ENCODE results near the gene TTC39A.

The TTC39A gene

GRCh38 chr1:51330331-51331201, at the start of gene TTC39A:
Gene TTC39A, minus strand, starts transcription at chr1:51330562. Its CDS starts 85 bp downstream, at chr1:51330477.
- DNase-seq (ENCODE audit: low read depth) = no peak

- no peak for DNase-seq (ENCODE audit: low read depth)
Measured at GRCh38 chr1:51378871-51379270, 48.5 kb upstream of the TTC39A start.

GRCh38 chr1:51373898-51374297, 43.5 kb upstream of the TTC39A start:
- DNase-seq (ENCODE audit: low read depth) = no peak

- no peak for DNase-seq (ENCODE audit: low read depth)
Measured at GRCh38 chr1:51372561-51372960, 42.2 kb upstream of the TTC39A start.

- DNase-seq (ENCODE audit: low read depth) = no peak
Measured at GRCh38 chr1:51369171-51369570, 38.8 kb upstream of the TTC39A start.

- DNase-seq (ENCODE audit: low read depth) = no peak
Measured at GRCh38 chr1:51365774-51366173, 35.4 kb upstream of the TTC39A start.

- no peak for DNase-seq (ENCODE audit: low read depth)
Measured at GRCh38 chr1:51359879-51360278, 29.5 kb upstream of the TTC39A start.

GRCh38 chr1:51355382-51355781, 25.0 kb upstream of the TTC39A start:
- DNase-seq (ENCODE audit: low read depth) = no peak

- DNase-seq (ENCODE audit: low read depth) = no peak
Measured at GRCh38 chr1:51354416-51354815, 24.1 kb upstream of the TTC39A start.

- no peak for DNase-seq (ENCODE audit: low read depth)
Measured at GRCh38 chr1:51351907-51352306, 21.5 kb upstream of the TTC39A start.

GRCh38 chr1:51349862-51350261, 19.5 kb upstream of the TTC39A start:
- no peak for DNase-seq (ENCODE audit: low read depth)

GRCh38 chr1:51348147-51348527, 17.8 kb upstream of the TTC39A start:
- no peak for DNase-seq (ENCODE audit: low read depth)

GRCh38 chr1:51347398-51348146, 17.2 kb upstream of the TTC39A start:
- no peak for DNase-seq (ENCODE audit: low read depth)

- no peak for DNase-seq (ENCODE audit: low read depth)
Measured at GRCh38 chr1:51346086-51346942, 16.0 kb upstream of the TTC39A start.

GRCh38 chr1:51345300-51345687, 14.9 kb upstream of the TTC39A start:
- DNase-seq (ENCODE audit: low read depth) = no peak

- no peak for DNase-seq (ENCODE audit: low read depth)
Measured at GRCh38 chr1:51344602-51345299, 14.4 kb upstream of the TTC39A start.

GRCh38 chr1:51344276-51344601, 13.9 kb upstream of the TTC39A start:
- DNase-seq (ENCODE audit: low read depth) = no peak

- no peak for DNase-seq (ENCODE audit: low read depth)
Measured at GRCh38 chr1:51343624-51344023, 13.3 kb upstream of the TTC39A start.

- no peak for DNase-seq (ENCODE audit: low read depth)
Measured at GRCh38 chr1:51342591-51343206, 12.3 kb upstream of the TTC39A start.

- no peak for DNase-seq (ENCODE audit: low read depth)
Measured at GRCh38 chr1:51341876-51342496, 11.6 kb upstream of the TTC39A start.

- no peak for DNase-seq (ENCODE audit: low read depth)
Measured at GRCh38 chr1:51340380-51340779, 10.0 kb upstream of the TTC39A start.
